Kidney (tissue), 14 donors: Measurements from ENCODE around the gene TMEM203. TPM values are rescaled to one million over a fixed set of nuclear protein-coding genes. Genes with fewer than 3 reads are reported as not detected.

Experiments
- DNase-seq, 5 donors: peaks; one replicate each; pipeline ENCODE4 v3.0.0-alpha.2; 2013 to 2020
- FAIRE-seq: peaks from 2 replicates; lab custom pipeline; 2012; peaks lifted over from hg19 to GRCh38; lab: Jason Lieb, UNC
- H3K27ac ChIP-seq, 2 donors: one replicate each; pipeline ENCODE4 v1.7.0; 2013; ENCODE audit warnings: low read depth in 2 of 2, low read length in 2 of 2, inconsistent platforms in 1 of 2
- H3K27me3 ChIP-seq: one replicate; pipeline ENCODE4 v1.7.1; 2013; ENCODE audit warnings: low read length, inconsistent platforms; ENCODE audit not compliant: control insufficient read depth, insufficient read depth
- H3K36me3 ChIP-seq, 3 donors: one replicate each; pipeline versions ENCODE4 v1.7.0 to v1.7.1; 2013; ENCODE audit warnings: low read length in 3 of 3, control low read depth in 1 of 3, inconsistent platforms in 1 of 3; ENCODE audit not compliant: insufficient read depth in 3 of 3, control insufficient read depth in 2 of 3
- H3K4me1 ChIP-seq, 3 donors: one replicate each; pipeline versions ENCODE4 v1.7.0 to v1.7.1; 2013; ENCODE audit warnings: low read length in 3 of 3, inconsistent platforms in 1 of 3, low read depth in 1 of 3; ENCODE audit not compliant: control insufficient read depth in 2 of 3, insufficient read depth in 2 of 3
- H3K4me3 ChIP-seq, 3 donors: one replicate each; pipeline versions ENCODE4 v1.7.0 to v1.8.1; 2013; ENCODE audit warnings: low read length in 3 of 3, control low read depth in 1 of 3, inconsistent platforms in 1 of 3
- H3K9ac ChIP-seq, 3 donors: one replicate each; pipeline versions ENCODE4 v1.7.0 to v1.7.1; 2013; ENCODE audit warnings: low read length in 3 of 3, control low read depth in 1 of 3, inconsistent platforms in 1 of 3
- H3K9me3 ChIP-seq, 3 donors: one replicate each; pipeline versions ENCODE4 v1.7.0 to v1.7.1; 2013; ENCODE audit warnings: low read length in 3 of 3, control low read depth in 1 of 3, inconsistent platforms in 1 of 3; ENCODE audit not compliant: control insufficient read depth in 2 of 3, insufficient read depth in 1 of 3
- intact Hi-C: fragments of 100-400 bp; cut with DNase I; formaldehyde crosslinking; loops from one replicate; pipeline ENCODE4 v1.11.1; 2022
- microRNA-seq: library from miRNA; unstranded; fragments of <30 nt; microRNA quantifications from one replicate; pipeline ENCODE4 v1.2.0, GENCODE V29; 2020
- polyA plus RNA-seq: library from polyadenylated mRNA; stranded (reverse); fragments of 350-450 nt; fragmentation: Illumina TruSeq; extraction: RNeasy Lipid Tissue Mini Kit (QIAGEN cat#74804); gene quantifications from one replicate; pipeline ENCODE4 v1.2.3, GENCODE V29; 2014; ENCODE audit warnings: low read depth, low replicate concordance; ENCODE audit not compliant: insufficient read depth
- total RNA-seq: library from RNA; stranded (reverse); fragmentation: NEBNext Ultra II Directional; extraction: Animal tissue kit (Norgen Biotek cat#: 25700); gene quantifications from one replicate; pipeline ENCODE4 v1.2.1, GENCODE V29; 2021
- TF ChIP-seq, protein P1 (sequence below): IDR thresholded peaks from 3 replicates; pipeline ENCODE4 v1.5.1; 2012; ENCODE audit warnings: mild to moderate bottlenecking, moderate library complexity, borderline replicate concordance; ENCODE audit not compliant: insufficient read depth; ENCODE audit errors: extremely low read depth
- donor health status: control.
- donor health status: control.
- donor health status: control.
- donor health status: control.
- donor health status: control.
- donor health status: DM: yes; HTN: yes; CAD: no.
- donor health status: Normal renal cell carcinoma (clear cell type).

The TMEM203 gene
- total and polyA plus RNA-seq, 2 donors from 2014 or later = 36.3 to 53.5 TPM

DNA sequence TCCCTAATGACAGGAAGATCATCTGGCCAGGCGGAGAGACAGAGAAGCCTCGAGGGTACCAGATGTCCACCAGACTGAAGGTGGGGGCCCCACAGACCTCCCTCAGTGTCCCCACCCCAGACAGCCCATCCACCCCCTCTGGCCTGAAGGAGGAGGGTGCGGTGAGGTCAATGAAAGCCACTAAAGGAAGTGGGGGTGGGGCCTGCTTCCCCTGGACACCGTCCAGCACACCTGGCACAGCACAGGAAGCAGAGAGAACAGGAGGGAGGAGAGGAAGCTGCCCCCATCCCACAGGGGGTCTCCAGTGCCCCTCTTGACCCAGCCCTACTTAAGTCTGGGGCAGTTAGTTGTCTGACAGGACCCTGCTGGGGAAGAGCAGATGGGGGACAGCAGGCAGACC lies 46.8 kb downstream of the TMEM203 start:
- intact Hi-C loops = no loop called here
- FAIRE-seq = no peak
- Histone ChIP-seq H3K4me3 (no peak overlapping the region), H3K36me3 (no peaks in the 10 kb centered on the region), H3K9me3 (no peaks in the 10 kb centered on the region), H3K9ac (no peak overlapping the region), H3K27ac (no peak overlapping the region), H3K27me3 (peaks cover 23% of the 10 kb centered on the region), H3K4me1 (peaks cover 0 to 6% (median 0%) of the 10 kb centered on the region in 3 donors)
- no peak for DNase-seq
- TF ChIP-seq, protein P1, sequence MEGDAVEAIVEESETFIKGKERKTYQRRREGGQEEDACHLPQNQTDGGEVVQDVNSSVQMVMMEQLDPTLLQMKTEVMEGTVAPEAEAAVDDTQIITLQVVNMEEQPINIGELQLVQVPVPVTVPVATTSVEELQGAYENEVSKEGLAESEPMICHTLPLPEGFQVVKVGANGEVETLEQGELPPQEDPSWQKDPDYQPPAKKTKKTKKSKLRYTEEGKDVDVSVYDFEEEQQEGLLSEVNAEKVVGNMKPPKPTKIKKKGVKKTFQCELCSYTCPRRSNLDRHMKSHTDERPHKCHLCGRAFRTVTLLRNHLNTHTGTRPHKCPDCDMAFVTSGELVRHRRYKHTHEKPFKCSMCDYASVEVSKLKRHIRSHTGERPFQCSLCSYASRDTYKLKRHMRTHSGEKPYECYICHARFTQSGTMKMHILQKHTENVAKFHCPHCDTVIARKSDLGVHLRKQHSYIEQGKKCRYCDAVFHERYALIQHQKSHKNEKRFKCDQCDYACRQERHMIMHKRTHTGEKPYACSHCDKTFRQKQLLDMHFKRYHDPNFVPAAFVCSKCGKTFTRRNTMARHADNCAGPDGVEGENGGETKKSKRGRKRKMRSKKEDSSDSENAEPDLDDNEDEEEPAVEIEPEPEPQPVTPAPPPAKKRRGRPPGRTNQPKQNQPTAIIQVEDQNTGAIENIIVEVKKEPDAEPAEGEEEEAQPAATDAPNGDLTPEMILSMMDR = no peak

DNA sequence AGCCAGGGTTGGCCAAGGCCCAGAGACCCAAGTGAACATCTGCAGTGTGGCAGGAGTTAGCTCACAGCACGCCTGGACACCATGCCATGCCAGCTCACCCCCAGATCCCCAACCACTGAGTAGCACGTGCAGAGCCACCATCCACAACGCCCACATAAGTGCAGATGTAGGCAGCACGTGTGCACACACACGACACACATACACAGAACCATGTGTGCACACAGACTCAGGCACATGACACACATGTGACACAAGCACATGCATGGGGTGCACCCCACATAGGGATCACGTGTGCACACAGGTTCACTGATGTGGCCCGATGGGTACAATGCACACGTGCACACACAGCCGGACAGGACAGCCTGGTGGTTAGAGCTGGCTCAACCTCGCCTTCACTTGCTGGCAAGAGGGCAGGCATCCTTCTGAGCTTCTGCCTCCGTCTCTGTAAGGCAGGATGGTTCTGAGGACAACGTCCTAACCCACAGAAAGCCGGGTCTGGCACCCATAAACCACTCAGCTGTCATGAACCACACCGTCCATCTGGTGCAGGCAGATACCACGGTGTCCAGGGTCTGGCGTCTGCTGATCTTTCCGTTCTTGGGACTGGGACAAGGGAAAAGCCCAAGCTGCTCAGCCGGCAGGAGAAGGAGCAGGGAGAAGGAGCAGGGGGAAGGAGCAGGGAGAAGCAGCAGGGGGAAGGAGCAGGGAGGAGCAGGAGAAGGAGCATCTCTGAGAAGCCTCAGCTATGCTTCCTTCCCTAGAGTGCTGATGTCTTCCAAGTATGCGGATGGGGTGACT lies 47.6 kb downstream of the TMEM203 start:
- FAIRE-seq (no peak), DNase-seq (no peak)
- peaks cover 25% of the 10 kb centered on the region for H3K27me3 ChIP-seq
- no peak overlapping the region for H3K4me3 ChIP-seq
- no peak overlapping the region for H3K27ac ChIP-seq
- peaks cover 0 to 6% (median 0%) of the 10 kb centered on the region in 3 donors for H3K9me3 ChIP-seq
- no peak overlapping the region for H3K9ac ChIP-seq
- TF ChIP-seq, protein P1 = no peak
- intact Hi-C loops = no loop called here
- no peaks in the 10 kb centered on the region for H3K36me3 ChIP-seq
- peaks cover 0 to 4% (median 0%) of the 10 kb centered on the region in 3 donors for H3K4me1 ChIP-seq

DNA sequence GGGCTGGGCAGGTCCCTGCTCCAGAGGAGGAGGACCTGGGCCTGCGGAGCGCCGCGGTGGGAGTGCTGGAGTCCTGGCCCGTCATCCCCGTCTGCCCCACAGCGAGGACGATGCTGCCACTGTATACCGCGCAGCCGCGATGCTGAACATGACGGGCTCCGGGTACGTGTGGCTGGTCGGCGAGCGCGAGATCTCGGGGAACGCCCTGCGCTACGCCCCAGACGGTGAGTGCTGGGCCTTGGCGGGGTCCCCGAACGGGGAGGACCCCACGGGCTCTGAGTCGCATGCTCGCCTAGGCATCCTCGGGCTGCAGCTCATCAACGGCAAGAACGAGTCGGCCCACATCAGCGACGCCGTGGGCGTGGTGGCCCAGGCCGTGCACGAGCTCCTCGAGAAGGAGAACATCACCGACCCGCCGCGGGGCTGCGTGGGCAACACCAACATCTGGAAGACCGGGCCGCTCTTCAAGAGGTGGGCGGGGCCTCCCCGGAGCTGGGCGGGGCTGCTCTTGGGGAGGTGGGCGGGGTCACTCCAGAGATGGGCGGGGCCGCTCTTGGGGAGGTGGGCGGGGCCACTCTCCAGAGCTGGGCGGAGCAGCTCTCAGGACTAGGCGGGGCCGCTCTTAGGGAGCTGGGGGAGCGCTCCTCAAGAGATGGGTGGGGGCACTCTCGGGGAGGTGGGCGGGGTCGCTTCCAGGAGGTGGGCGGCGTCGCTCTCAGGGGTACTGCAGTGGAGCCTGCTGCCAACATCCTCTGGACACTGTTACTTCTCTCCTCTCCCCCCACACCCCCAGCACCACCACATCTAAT lies 48.7 kb downstream of the TMEM203 start:
- FAIRE-seq (no peak), DNase-seq (no peak)
- H3K36me3 ChIP-seq = no peaks in the 10 kb centered on the region
- TF ChIP-seq, protein P1 = no peak
- no peak overlapping the region for H3K4me3 ChIP-seq
- H3K9me3 ChIP-seq = peaks cover 0 to 6% (median 0%) of the 10 kb centered on the region in 3 donors
- no peak overlapping the region for H3K9ac ChIP-seq
- H3K4me1 ChIP-seq = peaks cover 0 to 2% (median 0%) of the 10 kb centered on the region in 3 donors
- intact Hi-C loops = no loop called here
- H3K27me3 ChIP-seq = peaks cover 24% of the 10 kb centered on the region
- no peak overlapping the region for H3K27ac ChIP-seq

Small RNA genes within 50 kb of the gene (microRNA-seq; reads per million reads assigned to microRNA genes)
- not detected for gene MIR3621

Other genes starting within 250 kb of the TMEM203 start
Only the 30 nearest of the 31 such genes appear.
- gene PTGDS, start 228.1 kb downstream of the TMEM203 start, total RNA-seq = 236 TPM
- 709 TPM for gene PTGDS, start 228.1 kb downstream of the TMEM203 start, polyA plus RNA-seq
- gene LCNL1, start 222.7 kb downstream of the TMEM203 start, total RNA-seq = 1.4 TPM
- gene LCNL1, start 222.7 kb downstream of the TMEM203 start, polyA plus RNA-seq = 0.54 TPM
- gene PAXX, start 213.2 kb downstream of the TMEM203 start, total RNA-seq = 54.2 TPM
- gene PAXX, start 213.2 kb downstream of the TMEM203 start, polyA plus RNA-seq = 80.9 TPM
- gene CLIC3, start 209.1 kb downstream of the TMEM203 start, total RNA-seq = 4.0 TPM
- gene CLIC3, start 209.1 kb downstream of the TMEM203 start, polyA plus RNA-seq = 2.1 TPM
- gene ABCA2, start 177.4 kb downstream of the TMEM203 start, total RNA-seq = 72.1 TPM
- gene ABCA2, start 177.4 kb downstream of the TMEM203 start, polyA plus RNA-seq = 39.2 TPM
- 0.60 TPM for gene FUT7, start 173.6 kb downstream of the TMEM203 start, total RNA-seq
- gene FUT7, start 173.6 kb downstream of the TMEM203 start, polyA plus RNA-seq = not detected
- 189 TPM for gene NPDC1, start 159.5 kb downstream of the TMEM203 start, total RNA-seq
- 80.2 TPM for gene NPDC1, start 159.5 kb downstream of the TMEM203 start, polyA plus RNA-seq
- gene ENTPD2, start 151.6 kb downstream of the TMEM203 start, total RNA-seq = 9.3 TPM
- 5.5 TPM for gene ENTPD2, start 151.6 kb downstream of the TMEM203 start, polyA plus RNA-seq
- 2.3 TPM for gene SAPCD2, start 135.1 kb downstream of the TMEM203 start, total RNA-seq
- gene SAPCD2, start 135.1 kb downstream of the TMEM203 start, polyA plus RNA-seq = 1.7 TPM
- 12.7 TPM for gene UAP1L1, start 128.1 kb downstream of the TMEM203 start, total RNA-seq
- gene UAP1L1, start 128.1 kb downstream of the TMEM203 start, polyA plus RNA-seq = 14.4 TPM
- 63.2 TPM for gene MAN1B1, start 118.7 kb downstream of the TMEM203 start, total RNA-seq
- gene MAN1B1, start 118.7 kb downstream of the TMEM203 start, polyA plus RNA-seq = 57.3 TPM
- 164 TPM for gene DPP7, start 90.9 kb downstream of the TMEM203 start, total RNA-seq
- 205 TPM for gene DPP7, start 90.9 kb downstream of the TMEM203 start, polyA plus RNA-seq
- 0.47 TPM for gene GRIN1, start 66.5 kb downstream of the TMEM203 start, total RNA-seq
- not detected for gene GRIN1, start 66.5 kb downstream of the TMEM203 start, polyA plus RNA-seq
- 0.25 TPM for gene LRRC26, start 35.6 kb downstream of the TMEM203 start, total RNA-seq
- not detected for gene LRRC26, start 35.6 kb downstream of the TMEM203 start, polyA plus RNA-seq
- gene TMEM210, start 33.6 kb downstream of the TMEM203 start, total RNA-seq = not detected
- gene TMEM210, start 33.6 kb downstream of the TMEM203 start, polyA plus RNA-seq = not detected
- gene ANAPC2, start 17.1 kb downstream of the TMEM203 start, total RNA-seq = 57.2 TPM
- gene ANAPC2, start 17.1 kb downstream of the TMEM203 start, polyA plus RNA-seq = 19.9 TPM
- gene SSNA1, start 17.0 kb downstream of the TMEM203 start, total RNA-seq = 52.5 TPM
- gene SSNA1, start 17.0 kb downstream of the TMEM203 start, polyA plus RNA-seq = 131 TPM
- 49.5 TPM for gene TPRN, start 4.9 kb downstream of the TMEM203 start, total RNA-seq
- gene TPRN, start 4.9 kb downstream of the TMEM203 start, polyA plus RNA-seq = 47.2 TPM
- 17.8 TPM for gene NDOR1, start 52 bp upstream of the TMEM203 start, total RNA-seq
- 5.9 TPM for gene NDOR1, start 52 bp upstream of the TMEM203 start, polyA plus RNA-seq
- 7.0 TPM for gene RNF208, start 16.6 kb upstream of the TMEM203 start, total RNA-seq
- gene RNF208, start 16.6 kb upstream of the TMEM203 start, polyA plus RNA-seq = 22.8 TPM
- 0.94 TPM for gene CYSRT1, start 19.5 kb upstream of the TMEM203 start, total RNA-seq
- gene CYSRT1, start 19.5 kb upstream of the TMEM203 start, polyA plus RNA-seq = 1.3 TPM
- gene RNF224, start 21.9 kb upstream of the TMEM203 start, total RNA-seq = 0.85 TPM
- 0.80 TPM for gene RNF224, start 21.9 kb upstream of the TMEM203 start, polyA plus RNA-seq
- gene SLC34A3, start 25.3 kb upstream of the TMEM203 start, total RNA-seq = 0.13 TPM
- 36.0 TPM for gene SLC34A3, start 25.3 kb upstream of the TMEM203 start, polyA plus RNA-seq
- 258 TPM for gene TUBB4B, start 35.6 kb upstream of the TMEM203 start, total RNA-seq
- gene TUBB4B, start 35.6 kb upstream of the TMEM203 start, polyA plus RNA-seq = 394 TPM
- gene STPG3, start 45.6 kb upstream of the TMEM203 start, total RNA-seq = 0.38 TPM
- gene STPG3, start 45.6 kb upstream of the TMEM203 start, polyA plus RNA-seq = not detected
- 57.3 TPM for gene NELFB, start 49.7 kb upstream of the TMEM203 start, total RNA-seq
- 43.8 TPM for gene NELFB, start 49.7 kb upstream of the TMEM203 start, polyA plus RNA-seq
- 23.8 TPM for gene TOR4A, start 72.1 kb upstream of the TMEM203 start, total RNA-seq
- gene TOR4A, start 72.1 kb upstream of the TMEM203 start, polyA plus RNA-seq = 4.9 TPM
- 4.7 TPM for gene NRARP, start 96.6 kb upstream of the TMEM203 start, total RNA-seq
- 1.7 TPM for gene NRARP, start 96.6 kb upstream of the TMEM203 start, polyA plus RNA-seq
- gene EXD3, start 217.5 kb upstream of the TMEM203 start, total RNA-seq = 44.5 TPM
- gene EXD3, start 217.5 kb upstream of the TMEM203 start, polyA plus RNA-seq = 18.9 TPM
- gene NOXA1, start 217.7 kb upstream of the TMEM203 start, total RNA-seq = 21.8 TPM
- gene NOXA1, start 217.7 kb upstream of the TMEM203 start, polyA plus RNA-seq = 19.1 TPM